GM19438 (cell line): ENCODE results near the gene SRPK3.

Source experiments
- ATAC-seq: cut with Tn5 transposase; IDR thresholded peaks from one replicate; pipeline ENCODE4 v1.9.1; 2021; ENCODE audit warnings: low read depth; ENCODE audit not compliant: unreplicated experiment

SRPK3 gene

GRCh38 chrX:153828308-153828707 lies 47.5 kb downstream of the SRPK3 start:
- no peak for ATAC-seq

- ATAC-seq: no peak
Measured at GRCh38 chrX:153828723-153829548, 48.1 kb downstream of the SRPK3 start.

GRCh38 chrX:153829549-153829798 lies 48.6 kb downstream of the SRPK3 start:
- no peak for ATAC-seq

- no peak for ATAC-seq
Measured at GRCh38 chrX:153829799-153830639, 49.2 kb downstream of the SRPK3 start, which contains the start of gene PDZD4. Gene PDZD4, minus strand, starts transcription at chrX:153830544. Its CDS starts 246 bp downstream, at chrX:153830298.

GRCh38 chrX:153830640-153831428 lies 50.0 kb downstream of the SRPK3 start:
- no peak for ATAC-seq

GRCh38 chrX:153831429-153832150 lies 50.7 kb downstream of the SRPK3 start:
- ATAC-seq: no peak

- no peak for ATAC-seq
Measured at GRCh38 chrX:153832728-153833127, 51.9 kb downstream of the SRPK3 start.
